SU-DHL-6 (cell line): ENCODE data around the gene ST3GAL3.

Experiments used
- H2AFZ ChIP-seq: fragments of 200-600 bp; sonication (generic); 2 replicates; pipeline ENCODE4 v1.6.1; 2014; ENCODE audit warnings: low read depth, mild to moderate bottlenecking, moderate library complexity, mixed read lengths, antibody characterized with exemption, low read length; ENCODE audit not compliant: severe bottlenecking
- H3F3A ChIP-seq: fragments of 200-600 bp; shearing (Covaris generic); 2 replicates; pipeline ENCODE4 v1.6.0; 2016; ENCODE audit warnings: antibody characterized with exemption, mild to moderate bottlenecking; ENCODE audit not compliant: insufficient read depth
- H3K27ac ChIP-seq: fragments of 200-600 bp; sonication (generic); 2 replicates; pipeline ENCODE4 v1.5.1; 2016; ENCODE audit warnings: low read depth, mild to moderate bottlenecking, low read length, moderate library complexity, mixed read lengths
- H3K27me3 ChIP-seq: fragments of 200-600 bp; sonication (generic), shearing (Covaris generic); 2 replicates; pipeline ENCODE4 v1.6.0; 2014; ENCODE audit warnings: mild to moderate bottlenecking, low read length
- H3K36me3 ChIP-seq: fragments of 200-600 bp; sonication (generic); 2 replicates; pipeline ENCODE4 v1.6.1; 2014; ENCODE audit warnings: mild to moderate bottlenecking, low read length, mixed read lengths
- H3K4me2 ChIP-seq: fragments of 300-600, 200-600 bp; shearing (Covaris generic), sonication (generic); 2 replicates; pipeline ENCODE4 v1.6.0; 2014; ENCODE audit warnings: low read length, low read depth, mild to moderate bottlenecking; ENCODE audit not compliant: poor library complexity, severe bottlenecking
- H3K4me3 ChIP-seq: fragments of 200-600 bp; sonication (generic); 2 replicates; pipeline ENCODE4 v1.5.1; 2014; ENCODE audit warnings: antibody characterized with exemption, low read length, mild to moderate bottlenecking, mixed read lengths; ENCODE audit not compliant: insufficient read depth, poor library complexity, severe bottlenecking
- H3K79me2 ChIP-seq: fragments of 200-600 bp; sonication (generic); 2 replicates; pipeline ENCODE4 v1.6.1; 2014; ENCODE audit warnings: mild to moderate bottlenecking, low read length, moderate library complexity; ENCODE audit not compliant: insufficient read depth
- H3K9ac ChIP-seq: fragments of 200-600 bp; sonication (generic); 2 replicates; pipeline ENCODE4 v1.7.0; 2014; ENCODE audit warnings: mild to moderate bottlenecking, low read length
- H3K9me2 ChIP-seq: fragments of 200-600 bp; sonication (generic); replicated peaks from 2 replicates; pipeline ENCODE4 v1.6.1; 2014; ENCODE audit warnings: low read length; ENCODE audit not compliant: insufficient read depth
- H3K9me3 ChIP-seq: fragments of 200-600 bp; sonication (generic); 2 replicates; pipeline ENCODE4 v1.6.1; 2014; ENCODE audit warnings: low read length, mixed read lengths; ENCODE audit not compliant: insufficient read depth
- H4K20me1 ChIP-seq: fragments of 200-600 bp; sonication (generic); 2 replicates; pipeline ENCODE4 v1.6.1; 2014; ENCODE audit warnings: low read depth, mild to moderate bottlenecking, antibody characterized with exemption, low read length, moderate library complexity, mixed read lengths
- EZH2phosphoT487 ChIP-seq: fragments of 200-600 bp; sonication (generic), shearing (Covaris generic); conservative IDR thresholded peaks from 2 replicates; pipeline ENCODE4 v1.6.1; 2018; ENCODE audit warnings: mild to moderate bottlenecking, antibody characterized with exemption, low read length, moderate library complexity, mixed read lengths
- TF ChIP-seq, protein P1 (sequence below): fragments of 200-600 bp; sonication (generic); IDR thresholded peaks from one replicate; pipeline ENCODE4 v1.5.1; 2017; ENCODE audit warnings: antibody characterized with exemption, mild to moderate bottlenecking, low read length, moderate library complexity; ENCODE audit not compliant: insufficient read depth, poor library complexity, severe bottlenecking

The ST3GAL3 gene

DNA sequence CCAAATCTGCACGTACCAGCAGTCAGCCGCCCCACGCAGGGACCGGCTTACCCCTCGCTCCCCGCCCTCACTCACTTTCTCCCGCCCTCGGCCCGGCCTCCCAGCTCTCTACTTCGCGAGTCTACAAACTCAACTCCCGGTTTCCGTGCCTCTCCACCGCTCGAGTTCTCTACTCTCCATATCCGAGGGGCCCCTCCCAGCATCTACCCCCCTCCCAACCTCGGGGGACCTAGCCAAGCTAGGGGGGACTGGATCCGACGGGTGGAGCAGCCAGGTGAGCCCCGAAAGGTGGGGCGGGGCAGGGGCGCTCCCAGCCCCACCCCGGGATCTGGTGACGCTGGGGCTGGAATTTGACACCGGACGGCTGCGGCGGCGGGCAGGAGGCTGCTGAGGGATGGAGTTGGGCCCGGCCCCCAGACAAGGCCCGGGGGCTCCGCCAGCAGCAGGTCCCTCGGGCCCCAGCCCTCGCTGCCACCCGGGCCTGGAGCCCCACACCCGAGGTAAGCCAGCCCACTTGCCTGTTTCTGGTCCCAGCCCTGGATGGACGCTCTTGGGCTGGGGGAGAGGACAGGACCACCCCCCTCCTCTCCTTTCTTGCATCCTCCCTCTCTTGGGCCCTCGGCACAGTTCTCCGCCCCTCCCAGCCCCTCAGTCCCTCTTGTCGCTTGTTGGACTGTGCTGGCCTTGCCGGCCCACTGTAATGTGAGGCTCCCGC is 226.2 kb downstream of the ST3GAL3 start, which contains the start of gene ARTN:
TSS of gene ARTN (plus strand) at position 416 of the 715 bp plus-strand sequence. CDS start 1,856 bp downstream, outside the sequence.
- H3K9ac ChIP-seq, result no peak within 1 kb of the TSS
- no peaks in the 10 kb centered on the region for H3K9me2 ChIP-seq
- no peak for TF ChIP-seq EZH2phosphoT487
- TF ChIP-seq, protein P1, sequence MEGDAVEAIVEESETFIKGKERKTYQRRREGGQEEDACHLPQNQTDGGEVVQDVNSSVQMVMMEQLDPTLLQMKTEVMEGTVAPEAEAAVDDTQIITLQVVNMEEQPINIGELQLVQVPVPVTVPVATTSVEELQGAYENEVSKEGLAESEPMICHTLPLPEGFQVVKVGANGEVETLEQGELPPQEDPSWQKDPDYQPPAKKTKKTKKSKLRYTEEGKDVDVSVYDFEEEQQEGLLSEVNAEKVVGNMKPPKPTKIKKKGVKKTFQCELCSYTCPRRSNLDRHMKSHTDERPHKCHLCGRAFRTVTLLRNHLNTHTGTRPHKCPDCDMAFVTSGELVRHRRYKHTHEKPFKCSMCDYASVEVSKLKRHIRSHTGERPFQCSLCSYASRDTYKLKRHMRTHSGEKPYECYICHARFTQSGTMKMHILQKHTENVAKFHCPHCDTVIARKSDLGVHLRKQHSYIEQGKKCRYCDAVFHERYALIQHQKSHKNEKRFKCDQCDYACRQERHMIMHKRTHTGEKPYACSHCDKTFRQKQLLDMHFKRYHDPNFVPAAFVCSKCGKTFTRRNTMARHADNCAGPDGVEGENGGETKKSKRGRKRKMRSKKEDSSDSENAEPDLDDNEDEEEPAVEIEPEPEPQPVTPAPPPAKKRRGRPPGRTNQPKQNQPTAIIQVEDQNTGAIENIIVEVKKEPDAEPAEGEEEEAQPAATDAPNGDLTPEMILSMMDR, result no peak
- no peak within 1 kb of the TSS for H3K27ac ChIP-seq
- no peaks in the 10 kb centered on the region for H3F3A ChIP-seq
- H3K4me3 ChIP-seq, result no peak within 1 kb of the TSS
- H3K27me3 ChIP-seq, result no peaks in the 10 kb centered on the region
- H3K79me2 ChIP-seq, result no peaks in the 10 kb centered on the region
- no peak within 1 kb of the TSS for H3K4me2 ChIP-seq
- no peaks in the 10 kb centered on the region for H3K36me3 ChIP-seq
- peak within 1 kb of the TSS; percentile 46 for H2AFZ ChIP-seq
- H4K20me1 ChIP-seq, result no peaks in the 10 kb centered on the region
- H3K9me3 ChIP-seq, result no peaks in the 10 kb centered on the region

DNA sequence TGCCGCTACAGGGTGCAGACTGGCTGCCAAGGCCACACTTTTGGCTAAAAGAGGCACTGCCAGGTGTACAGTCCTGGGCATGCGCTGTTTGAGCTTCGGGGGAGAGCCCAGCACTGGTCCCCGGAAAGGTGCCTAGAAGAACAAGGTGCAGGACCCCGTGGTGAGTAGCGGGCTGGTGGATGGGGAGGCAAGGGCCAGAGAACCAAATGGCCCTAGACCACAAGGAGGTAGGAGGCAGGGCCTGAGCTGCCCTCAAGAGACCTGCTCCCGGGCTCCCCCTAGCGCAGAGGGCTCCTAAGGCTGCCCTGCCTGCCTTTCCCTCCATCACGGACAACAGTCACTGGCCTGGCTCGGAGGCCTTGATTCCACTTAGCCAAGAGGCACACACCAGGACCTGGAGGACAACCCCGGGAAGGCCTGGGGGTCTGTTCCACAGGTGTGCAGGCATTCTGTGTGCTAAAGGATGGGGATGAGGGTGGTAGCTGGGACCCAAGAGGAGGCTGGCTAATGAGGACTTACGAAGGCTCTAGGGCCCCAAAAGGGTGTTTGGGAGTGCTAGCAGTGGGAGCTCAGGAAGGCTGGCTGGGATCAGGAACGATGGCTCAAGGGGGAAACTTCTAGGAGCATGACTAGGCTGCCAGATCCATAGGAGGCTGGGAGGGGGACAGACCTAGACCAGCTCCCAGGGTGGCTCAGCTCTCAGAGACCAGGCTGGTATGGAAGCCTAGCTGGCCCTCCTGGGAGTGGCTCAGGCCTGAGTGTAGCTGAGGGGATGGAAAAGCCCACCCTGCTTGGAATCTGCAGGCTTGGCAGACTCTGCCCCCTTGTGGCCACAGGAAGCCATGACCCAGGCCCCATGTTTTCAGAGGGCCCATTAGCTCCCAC is 227.0 kb downstream of the ST3GAL3 start:
- Histone ChIP-seq H3K9me3 (no peaks in the 10 kb centered on the region), H3K79me2 (no peaks in the 10 kb centered on the region), H3F3A (no peaks in the 10 kb centered on the region), H3K9me2 (no peaks in the 10 kb centered on the region), H4K20me1 (no peaks in the 10 kb centered on the region), H3K4me3 (no peak overlapping the region), H3K9ac (no peak overlapping the region), H3K4me2 (no peak overlapping the region), H3K27me3 (no peaks in the 10 kb centered on the region), H3K36me3 (no peaks in the 10 kb centered on the region), H2AFZ (peak overlapping the region; percentile 46), H3K27ac (no peak overlapping the region)
- TF ChIP-seq EZH2phosphoT487, result no peak
- TF ChIP-seq, protein P1, result peak; percentile 66

- Histone ChIP-seq H3K4me2 (no peak overlapping the region), H3K9me2 (no peaks in the 10 kb centered on the region), H3K4me3 (no peak overlapping the region), H2AFZ (no peak overlapping the region), H4K20me1 (no peaks in the 10 kb centered on the region), H3K27me3 (no peaks in the 10 kb centered on the region), H3K9me3 (no peaks in the 10 kb centered on the region), H3F3A (no peaks in the 10 kb centered on the region), H3K36me3 (no peaks in the 10 kb centered on the region), H3K27ac (no peak overlapping the region), H3K9ac (no peak overlapping the region), H3K79me2 (no peaks in the 10 kb centered on the region)
- TF ChIP-seq, protein P1, result no peak
- TF ChIP-seq EZH2phosphoT487, result no peak
These were observed 227.6 kb downstream of the ST3GAL3 start for GRCh38 chr1:43934986-43935324.
